Measurements from ENCODE around the gene AKAP5. TPM values are rescaled to one million over a fixed set of nuclear protein-coding genes. Genes with fewer than 3 reads are reported as not detected.

The AKAP5 gene
- total RNA-seq, 3 donors from 2014 or later, result 0.96 to 1.2 (median 0.98) TPM

- intact Hi-C loops (cut with DNase I; ENCODE audit: low total_unique reads), result no loop called here
- H3K36me3 ChIP-seq, result no peaks in the 10 kb centered on the region
Measured at GRCh38 chr14:64459405-64460136, 5.7 kb upstream of the AKAP5 start.

DNA sequence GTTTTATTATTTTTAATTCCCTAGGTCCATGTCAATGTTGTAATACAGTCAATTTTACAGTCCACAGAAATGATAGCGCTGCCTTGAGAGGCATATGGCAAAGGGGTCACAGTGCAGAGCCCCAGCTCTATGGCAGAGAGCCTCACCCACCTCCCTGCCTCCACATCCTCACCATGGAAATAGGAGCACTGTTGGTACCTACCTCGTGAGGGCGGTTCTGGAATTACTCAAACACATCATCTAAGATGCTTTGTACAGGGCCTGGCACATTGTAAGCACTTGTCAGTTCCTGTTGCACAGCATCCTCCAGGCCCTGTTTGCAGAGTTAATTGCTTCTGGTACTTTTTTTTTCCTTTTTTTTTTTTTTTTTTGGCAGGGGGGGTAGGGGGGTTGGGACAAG is 4.1 kb upstream of the AKAP5 start:
- intact Hi-C loops (cut with DNase I; ENCODE audit: low total_unique reads), result no loop called here
- H3K36me3 ChIP-seq, result no peaks in the 10 kb centered on the region
- H3K4me3 ChIP-seq, result no peak overlapping the region
- TF ChIP-seq POLR2A (IDR thresholded peaks at IDR 0.05) (no peak), POLR2AphosphoS5 (IDR thresholded peaks at IDR 0.05) (no peak)
- TF ChIP-seq, protein P1, sequence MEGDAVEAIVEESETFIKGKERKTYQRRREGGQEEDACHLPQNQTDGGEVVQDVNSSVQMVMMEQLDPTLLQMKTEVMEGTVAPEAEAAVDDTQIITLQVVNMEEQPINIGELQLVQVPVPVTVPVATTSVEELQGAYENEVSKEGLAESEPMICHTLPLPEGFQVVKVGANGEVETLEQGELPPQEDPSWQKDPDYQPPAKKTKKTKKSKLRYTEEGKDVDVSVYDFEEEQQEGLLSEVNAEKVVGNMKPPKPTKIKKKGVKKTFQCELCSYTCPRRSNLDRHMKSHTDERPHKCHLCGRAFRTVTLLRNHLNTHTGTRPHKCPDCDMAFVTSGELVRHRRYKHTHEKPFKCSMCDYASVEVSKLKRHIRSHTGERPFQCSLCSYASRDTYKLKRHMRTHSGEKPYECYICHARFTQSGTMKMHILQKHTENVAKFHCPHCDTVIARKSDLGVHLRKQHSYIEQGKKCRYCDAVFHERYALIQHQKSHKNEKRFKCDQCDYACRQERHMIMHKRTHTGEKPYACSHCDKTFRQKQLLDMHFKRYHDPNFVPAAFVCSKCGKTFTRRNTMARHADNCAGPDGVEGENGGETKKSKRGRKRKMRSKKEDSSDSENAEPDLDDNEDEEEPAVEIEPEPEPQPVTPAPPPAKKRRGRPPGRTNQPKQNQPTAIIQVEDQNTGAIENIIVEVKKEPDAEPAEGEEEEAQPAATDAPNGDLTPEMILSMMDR (IDR thresholded peaks at IDR 0.05), result no peak
- H3K27me3 ChIP-seq, result no peaks in the 10 kb centered on the region
- no peak for DNase-seq (ENCODE audit: low spot score in 2 of 2)
- no peaks in the 10 kb centered on the region for H3K4me1 ChIP-seq
- H3K27ac ChIP-seq, result no peak overlapping the region
- no peaks in the 10 kb centered on the region for H3K9me3 ChIP-seq

More at GRCh38 chr14:64459405-64460136, 5.7 kb upstream of the AKAP5 start:
- no peak for TF ChIP-seq POLR2A (IDR thresholded peaks at IDR 0.05)
- TF ChIP-seq, protein P1 (IDR thresholded peaks at IDR 0.05), result no peak
- TF ChIP-seq POLR2AphosphoS5 (IDR thresholded peaks at IDR 0.05), result no peak
- no peaks in the 10 kb centered on the region for H3K4me1 ChIP-seq
- no peaks in the 10 kb centered on the region for H3K9me3 ChIP-seq
- H3K27me3 ChIP-seq, result no peaks in the 10 kb centered on the region
- no peak overlapping the region for H3K27ac ChIP-seq
- no peak overlapping the region for H3K4me3 ChIP-seq
- DNase-seq (ENCODE audit: low spot score in 2 of 2), result no peak

DNA sequence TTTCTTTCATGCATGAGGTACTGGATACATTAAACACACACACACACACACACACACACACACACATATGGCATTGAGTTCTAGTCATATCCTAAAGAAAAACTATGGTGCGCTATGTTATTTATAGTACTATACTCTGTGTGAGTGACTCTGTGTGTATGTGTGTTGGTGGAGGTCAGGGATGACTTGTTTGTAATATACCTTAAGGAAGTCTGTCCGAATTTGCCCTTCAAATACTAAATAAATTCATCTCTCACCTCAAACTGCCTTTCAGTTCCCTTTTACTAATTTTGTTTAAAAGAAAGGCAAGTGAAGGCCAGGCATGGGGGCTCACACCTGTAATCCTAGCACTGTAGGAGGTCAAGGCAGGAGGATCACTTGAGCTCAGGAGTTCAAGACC is 2.1 kb upstream of the AKAP5 start:
- no peak overlapping the region for H3K27ac ChIP-seq
- H3K27me3 ChIP-seq, result no peaks in the 10 kb centered on the region
- no peak for TF ChIP-seq POLR2A (IDR thresholded peaks at IDR 0.05)
- TF ChIP-seq, protein P1 (IDR thresholded peaks at IDR 0.05), result no peak
- TF ChIP-seq POLR2AphosphoS5 (IDR thresholded peaks at IDR 0.05), result no peak
- no peaks in the 10 kb centered on the region for H3K36me3 ChIP-seq
- intact Hi-C loops (cut with DNase I; ENCODE audit: low total_unique reads), result no loop called here
- no peaks in the 10 kb centered on the region for H3K9me3 ChIP-seq
- no peak overlapping the region for H3K4me3 ChIP-seq
- H3K4me1 ChIP-seq, result no peaks in the 10 kb centered on the region
- DNase-seq (ENCODE audit: low spot score in 2 of 2), result no peak

- TF ChIP-seq POLR2A (IDR thresholded peaks at IDR 0.05), result no peak
- TF ChIP-seq, protein P1 (IDR thresholded peaks at IDR 0.05), result no peak
- TF ChIP-seq POLR2AphosphoS5 (IDR thresholded peaks at IDR 0.05), result no peak
- H3K27ac ChIP-seq, result no peak overlapping the region
- H3K27me3 ChIP-seq, result no peaks in the 10 kb centered on the region
- no peaks in the 10 kb centered on the region for H3K9me3 ChIP-seq
- H3K4me1 ChIP-seq, result no peaks in the 10 kb centered on the region
- no peak for DNase-seq (ENCODE audit: low spot score in 2 of 2)
- H3K36me3 ChIP-seq, result no peaks in the 10 kb centered on the region
- H3K4me3 ChIP-seq, result no peak overlapping the region
- intact Hi-C loops (cut with DNase I; ENCODE audit: low total_unique reads), result no loop called here
Measured at GRCh38 chr14:64463873-64464272, 1.4 kb upstream of the AKAP5 start.

DNA sequence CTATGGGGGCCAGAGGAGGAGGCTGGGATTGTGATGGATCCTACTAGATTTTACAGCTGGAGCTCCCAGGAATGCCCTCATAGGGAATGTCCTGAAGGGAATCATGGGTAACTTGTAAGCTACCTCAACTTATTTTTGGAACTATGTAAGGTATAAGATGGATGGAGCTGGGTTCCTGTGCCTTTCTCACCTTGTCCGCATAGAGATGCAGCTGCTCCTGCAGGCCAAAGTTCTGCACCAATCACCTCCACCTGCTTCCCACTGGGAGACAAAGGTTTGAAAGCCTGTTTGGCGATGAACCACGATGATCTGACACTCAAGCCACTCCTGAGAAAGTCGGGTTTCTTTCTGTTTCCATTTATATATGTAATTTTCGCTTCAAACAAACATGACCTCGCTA is 648 bp upstream of the AKAP5 start:
- no peak for DNase-seq (ENCODE audit: low spot score in 2 of 2)
- Histone ChIP-seq H3K27ac (peak overlapping the region in 1 of 2 donors; percentile 61), H3K9me3 (no peaks in the 10 kb centered on the region), H3K4me1 (no peaks in the 10 kb centered on the region), H3K4me3 (peak overlapping the region; percentile 65 to 92 (median 68)), H3K27me3 (no peaks in the 10 kb centered on the region), H3K36me3 (no peaks in the 10 kb centered on the region)
- TF ChIP-seq, protein P1 (IDR thresholded peaks at IDR 0.05), result no peak
- TF ChIP-seq POLR2AphosphoS5 (IDR thresholded peaks at IDR 0.05), result no peak
- no peak for TF ChIP-seq POLR2A (IDR thresholded peaks at IDR 0.05)
- intact Hi-C loops (cut with DNase I; ENCODE audit: low total_unique reads), result no loop called here
